ENCODE data around the gene LAMA2.

Gene LAMA2

DNA sequence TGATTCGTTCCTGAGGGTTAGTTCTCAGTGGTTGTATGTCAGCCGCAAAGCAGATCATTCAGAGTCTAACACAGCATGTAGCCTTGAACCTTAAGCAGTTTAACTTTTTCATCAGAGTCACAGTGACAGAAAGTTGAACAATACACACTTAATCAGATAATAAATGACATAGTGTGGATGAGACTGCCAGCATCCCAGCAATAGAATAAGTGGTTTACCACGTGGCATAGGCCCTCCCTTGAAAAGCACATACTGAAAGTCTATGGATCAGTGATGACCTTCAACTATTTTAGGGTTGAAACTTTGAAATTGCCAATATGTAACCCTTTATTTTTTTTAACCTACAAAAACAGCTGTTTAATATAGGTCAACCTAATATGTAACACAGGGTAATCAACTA, 561.7 kb downstream of the LAMA2 start:
- H3K36me3 ChIP-seq (ENCODE audit: control insufficient read depth, insufficient read depth, low read length) = no peaks in the 10 kb centered on the region
- no peaks in the 10 kb centered on the region for H3K27me3 ChIP-seq (ENCODE audit: control insufficient read depth, insufficient read depth, low read length)
- no peaks in the 10 kb centered on the region for H3K9me3 ChIP-seq (ENCODE audit: control insufficient read depth, low read length)
- no peaks in the 10 kb centered on the region for H3K4me1 ChIP-seq (ENCODE audit: control insufficient read depth, insufficient read depth, low read length)
- H3K4me3 ChIP-seq (ENCODE audit: low read length) = no peak overlapping the region
- H3K9ac ChIP-seq (ENCODE audit: low read length) = no peak overlapping the region

DNA sequence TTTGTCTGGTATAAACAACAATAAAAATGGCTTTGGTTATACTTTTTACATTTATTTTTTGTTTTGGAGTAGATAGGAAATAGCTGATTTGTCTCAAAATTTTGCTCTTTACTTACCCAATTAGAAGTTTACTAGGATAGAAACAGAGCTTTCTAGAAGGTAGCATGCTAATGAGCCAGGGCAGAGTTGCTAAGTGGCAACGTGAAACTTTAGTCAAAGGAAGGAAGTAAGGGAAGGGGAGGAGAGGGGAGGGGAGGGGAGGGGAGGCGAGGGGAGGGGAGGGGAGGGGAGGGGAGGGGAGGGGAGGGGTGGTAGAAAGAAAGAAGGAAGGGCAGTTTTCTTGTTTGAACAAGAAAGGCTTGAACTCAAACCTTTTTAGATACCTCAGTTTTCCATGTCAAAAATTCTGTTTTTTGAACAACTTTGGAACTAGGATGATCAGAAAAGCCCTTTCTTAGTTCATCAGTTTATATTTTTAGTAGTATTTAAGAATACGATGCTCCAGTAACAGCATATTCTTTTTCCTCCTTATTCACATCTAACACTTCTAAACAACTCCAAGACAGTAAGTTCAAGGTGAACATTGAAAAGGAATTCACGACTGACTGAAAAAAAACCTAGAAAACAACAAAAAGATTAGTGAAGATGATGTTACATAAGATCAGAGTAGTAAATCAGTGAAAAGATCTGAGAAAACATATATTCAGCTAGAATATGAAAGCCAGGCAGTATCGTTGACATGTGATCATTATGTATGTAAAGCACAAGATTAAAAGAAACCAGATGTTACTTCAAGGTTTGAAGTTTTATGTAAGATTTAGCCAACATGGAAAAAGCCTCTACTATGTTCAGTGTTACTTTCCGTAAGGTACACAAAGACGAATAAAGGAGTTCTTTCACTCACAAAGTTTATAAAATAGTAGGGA, 563.6 kb downstream of the LAMA2 start:
- H3K27me3 ChIP-seq (ENCODE audit: control insufficient read depth, insufficient read depth, low read length) = no peaks in the 10 kb centered on the region
- no peak overlapping the region for H3K9ac ChIP-seq (ENCODE audit: low read length)
- H3K4me3 ChIP-seq (ENCODE audit: low read length) = no peak overlapping the region
- H3K36me3 ChIP-seq (ENCODE audit: control insufficient read depth, insufficient read depth, low read length) = no peaks in the 10 kb centered on the region
- no peaks in the 10 kb centered on the region for H3K9me3 ChIP-seq (ENCODE audit: control insufficient read depth, low read length)
- no peaks in the 10 kb centered on the region for H3K4me1 ChIP-seq (ENCODE audit: control insufficient read depth, insufficient read depth, low read length)

DNA sequence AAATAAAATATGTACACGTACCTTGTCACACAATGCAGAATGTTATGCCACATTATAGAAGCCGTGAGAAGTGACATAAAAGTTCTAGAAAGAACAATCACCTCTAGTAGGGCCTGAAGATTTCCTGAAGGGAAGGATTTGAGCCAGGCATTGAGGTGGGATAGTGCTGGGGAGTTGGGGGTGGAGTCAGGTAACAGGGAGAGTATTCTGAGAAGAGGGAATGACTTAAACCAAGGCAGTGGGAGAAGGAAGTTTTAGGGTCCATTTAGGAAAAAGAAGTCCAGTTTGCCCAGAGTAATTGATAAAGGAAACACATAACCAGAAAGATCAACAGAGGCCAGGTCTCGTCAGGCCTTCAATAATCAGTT, 564.2 kb downstream of the LAMA2 start:
- Histone ChIP-seq H3K9ac (ENCODE audit: low read length) (no peak overlapping the region), H3K36me3 (ENCODE audit: control insufficient read depth, insufficient read depth, low read length) (no peaks in the 10 kb centered on the region), H3K4me1 (ENCODE audit: control insufficient read depth, insufficient read depth, low read length) (no peaks in the 10 kb centered on the region), H3K4me3 (ENCODE audit: low read length) (no peak overlapping the region), H3K9me3 (ENCODE audit: control insufficient read depth, low read length) (no peaks in the 10 kb centered on the region), H3K27me3 (ENCODE audit: control insufficient read depth, insufficient read depth, low read length) (no peaks in the 10 kb centered on the region)

DNA sequence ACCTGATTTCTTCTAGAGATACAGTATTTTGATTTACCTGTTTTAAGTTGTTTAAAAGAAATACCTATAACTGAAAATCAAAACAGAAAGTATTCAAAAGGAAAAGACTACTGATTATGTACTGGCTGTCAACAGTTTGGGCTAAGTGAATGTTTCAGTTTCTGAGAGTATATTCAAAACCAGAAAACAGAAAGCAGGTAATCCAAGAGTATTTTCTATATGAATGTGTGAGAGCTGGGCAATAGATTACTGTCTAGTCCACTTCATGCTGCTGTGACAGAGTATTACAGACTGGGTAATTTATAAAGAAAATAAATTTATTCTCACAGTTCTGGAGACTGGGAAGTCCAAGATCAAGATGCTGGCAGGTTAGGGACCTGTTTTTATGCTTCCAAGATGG, 566.0 kb downstream of the LAMA2 start:
- H3K4me3 ChIP-seq (ENCODE audit: low read length) = no peak overlapping the region
- no peaks in the 10 kb centered on the region for H3K36me3 ChIP-seq (ENCODE audit: control insufficient read depth, insufficient read depth, low read length)
- H3K27me3 ChIP-seq (ENCODE audit: control insufficient read depth, insufficient read depth, low read length) = no peaks in the 10 kb centered on the region
- no peak overlapping the region for H3K9ac ChIP-seq (ENCODE audit: low read length)
- H3K4me1 ChIP-seq (ENCODE audit: control insufficient read depth, insufficient read depth, low read length) = no peaks in the 10 kb centered on the region
- no peaks in the 10 kb centered on the region for H3K9me3 ChIP-seq (ENCODE audit: control insufficient read depth, low read length)

DNA sequence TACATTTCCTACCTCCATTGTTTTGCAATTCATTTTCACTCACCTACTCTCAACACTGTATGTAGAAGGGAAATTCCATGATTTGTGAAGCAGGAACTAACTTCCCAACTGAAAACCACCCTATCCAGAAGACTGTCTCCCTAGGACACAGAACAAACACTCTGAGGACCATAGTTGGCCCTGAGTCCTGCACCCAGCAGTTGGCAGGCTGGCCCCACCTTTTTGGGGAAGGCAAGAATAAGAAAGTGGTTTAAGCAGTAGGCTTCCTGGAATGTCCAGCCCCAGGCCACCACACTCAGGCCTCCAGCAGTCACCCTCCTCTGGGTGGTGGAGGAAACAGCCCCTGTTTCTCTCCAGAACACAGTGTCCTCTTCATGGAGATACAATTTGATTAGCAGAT, 568.2 kb downstream of the LAMA2 start:
- H3K9me3 ChIP-seq (ENCODE audit: control insufficient read depth, low read length) = no peaks in the 10 kb centered on the region
- H3K36me3 ChIP-seq (ENCODE audit: control insufficient read depth, insufficient read depth, low read length) = no peaks in the 10 kb centered on the region
- H3K4me1 ChIP-seq (ENCODE audit: control insufficient read depth, insufficient read depth, low read length) = no peaks in the 10 kb centered on the region
- H3K9ac ChIP-seq (ENCODE audit: low read length) = no peak overlapping the region
- no peaks in the 10 kb centered on the region for H3K27me3 ChIP-seq (ENCODE audit: control insufficient read depth, insufficient read depth, low read length)
- no peak overlapping the region for H3K4me3 ChIP-seq (ENCODE audit: low read length)

DNA sequence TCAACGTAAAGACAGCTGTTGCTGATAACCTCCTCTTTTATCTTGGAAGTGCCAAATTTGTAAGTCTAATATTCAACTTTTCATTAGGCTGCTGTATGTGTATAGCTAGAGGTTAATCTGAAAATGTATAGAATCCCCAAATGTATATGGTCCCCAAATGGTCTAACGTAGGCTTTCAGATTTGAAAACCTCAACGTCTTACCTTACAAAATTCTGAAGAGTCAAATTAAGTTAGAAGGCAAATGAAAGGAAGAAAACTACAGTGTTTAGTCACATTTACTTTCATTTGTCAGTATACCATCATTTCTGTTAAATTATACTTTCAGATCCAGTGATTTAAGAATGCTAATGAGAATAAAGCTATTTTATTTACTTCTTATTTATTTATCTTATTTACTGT, 570.1 kb downstream of the LAMA2 start:
- Histone ChIP-seq H3K9me3 (ENCODE audit: control insufficient read depth, low read length) (no peaks in the 10 kb centered on the region), H3K4me1 (ENCODE audit: control insufficient read depth, insufficient read depth, low read length) (no peaks in the 10 kb centered on the region), H3K27me3 (ENCODE audit: control insufficient read depth, insufficient read depth, low read length) (no peaks in the 10 kb centered on the region), H3K36me3 (ENCODE audit: control insufficient read depth, insufficient read depth, low read length) (no peaks in the 10 kb centered on the region), H3K4me3 (ENCODE audit: low read length) (no peak overlapping the region), H3K9ac (ENCODE audit: low read length) (no peak overlapping the region)

- Histone ChIP-seq H3K9me3 (ENCODE audit: control insufficient read depth, low read length) (no peaks in the 10 kb centered on the region), H3K4me1 (ENCODE audit: control insufficient read depth, insufficient read depth, low read length) (no peaks in the 10 kb centered on the region), H3K27me3 (ENCODE audit: control insufficient read depth, insufficient read depth, low read length) (no peaks in the 10 kb centered on the region), H3K9ac (ENCODE audit: low read length) (no peak overlapping the region), H3K4me3 (ENCODE audit: low read length) (no peak overlapping the region), H3K36me3 (ENCODE audit: control insufficient read depth, insufficient read depth, low read length) (no peaks in the 10 kb centered on the region)
Observed at GRCh38 chr6:129454488-129454887, 571.5 kb downstream of the LAMA2 start.

DNA sequence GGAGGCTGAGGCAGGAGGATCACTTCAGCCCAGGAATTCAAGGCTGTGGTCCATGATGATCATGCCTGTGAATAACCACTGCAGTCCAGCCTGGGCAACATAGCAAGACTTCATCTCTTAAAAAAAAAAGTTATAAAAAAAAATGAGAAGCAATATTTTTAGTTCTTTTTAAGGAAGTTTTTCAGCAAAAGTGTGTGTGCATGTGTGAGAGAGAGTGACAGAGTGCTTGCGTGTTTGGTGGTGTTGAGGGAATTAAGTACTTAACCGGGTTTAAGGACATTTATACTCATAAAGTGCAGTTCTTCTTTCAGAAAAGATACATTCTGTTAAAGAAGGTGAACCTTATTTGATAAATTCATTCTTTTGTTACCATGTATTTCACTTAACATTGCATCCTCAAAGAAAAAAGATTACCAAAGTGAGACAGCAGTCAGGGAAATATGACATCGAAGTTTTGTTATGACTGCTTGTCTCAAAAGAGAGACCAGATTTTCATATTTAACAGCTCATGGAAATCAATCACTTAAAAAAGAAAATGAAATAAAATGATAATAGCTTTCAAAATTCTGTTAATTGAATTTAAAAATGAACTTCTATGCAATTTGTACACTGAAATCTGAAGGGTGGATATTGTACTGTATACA, 572.3 kb downstream of the LAMA2 start:
- Histone ChIP-seq H3K4me1 (ENCODE audit: control insufficient read depth, insufficient read depth, low read length) (no peaks in the 10 kb centered on the region), H3K36me3 (ENCODE audit: control insufficient read depth, insufficient read depth, low read length) (no peaks in the 10 kb centered on the region), H3K4me3 (ENCODE audit: low read length) (no peak overlapping the region)

GRCh38 chr6:129460221-129460620, 577.3 kb downstream of the LAMA2 start:
- Histone ChIP-seq H3K9me3 (ENCODE audit: control insufficient read depth, low read length) (no peaks in the 10 kb centered on the region), H3K9ac (ENCODE audit: low read length) (no peak overlapping the region), H3K4me3 (ENCODE audit: low read length) (no peak overlapping the region), H3K36me3 (ENCODE audit: control insufficient read depth, insufficient read depth, low read length) (no peaks in the 10 kb centered on the region), H3K4me1 (ENCODE audit: control insufficient read depth, insufficient read depth, low read length) (no peaks in the 10 kb centered on the region), H3K27me3 (ENCODE audit: control insufficient read depth, insufficient read depth, low read length) (no peaks in the 10 kb centered on the region)

More for the DNA sequence above, 572.3 kb downstream of the LAMA2 start:
- Histone ChIP-seq H3K9ac (ENCODE audit: low read length) (no peak overlapping the region), H3K27me3 (ENCODE audit: control insufficient read depth, insufficient read depth, low read length) (no peaks in the 10 kb centered on the region), H3K9me3 (ENCODE audit: control insufficient read depth, low read length) (no peaks in the 10 kb centered on the region)

GRCh38 chr6:129469070-129469662, 586.2 kb downstream of the LAMA2 start:
- Histone ChIP-seq H3K4me3 (ENCODE audit: low read length) (no peak overlapping the region), H3K4me1 (ENCODE audit: control insufficient read depth, insufficient read depth, low read length) (no peaks in the 10 kb centered on the region), H3K9ac (ENCODE audit: low read length) (no peak overlapping the region), H3K27me3 (ENCODE audit: control insufficient read depth, insufficient read depth, low read length) (no peaks in the 10 kb centered on the region), H3K36me3 (ENCODE audit: control insufficient read depth, insufficient read depth, low read length) (no peaks in the 10 kb centered on the region), H3K9me3 (ENCODE audit: control insufficient read depth, low read length) (no peaks in the 10 kb centered on the region)

DNA sequence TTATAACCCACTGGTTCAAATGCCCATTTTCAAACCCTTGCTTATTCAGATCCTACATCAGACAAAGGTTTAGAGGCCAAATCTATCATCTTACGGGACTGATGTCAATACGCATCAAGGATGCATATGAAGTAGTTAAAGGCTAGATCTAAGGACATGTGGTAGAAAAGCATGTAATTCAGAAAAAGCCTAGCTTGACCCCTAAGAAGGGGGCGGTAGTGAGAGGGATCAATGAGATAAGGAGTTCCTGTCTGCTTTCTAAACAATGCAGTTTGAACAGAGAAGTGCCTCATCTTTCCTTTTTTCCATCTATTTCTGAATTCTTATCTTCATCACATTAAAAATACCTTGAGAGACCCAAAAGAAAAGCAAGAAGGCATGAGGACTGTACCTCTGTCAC, 589.3 kb downstream of the LAMA2 start:
- H3K9me3 ChIP-seq (ENCODE audit: control insufficient read depth, low read length) = no peaks in the 10 kb centered on the region
- no peak overlapping the region for H3K9ac ChIP-seq (ENCODE audit: low read length)
- H3K4me3 ChIP-seq (ENCODE audit: low read length) = no peak overlapping the region
- H3K4me1 ChIP-seq (ENCODE audit: control insufficient read depth, insufficient read depth, low read length) = peaks cover 8% of the 10 kb centered on the region
- H3K27me3 ChIP-seq (ENCODE audit: control insufficient read depth, insufficient read depth, low read length) = no peaks in the 10 kb centered on the region
- H3K36me3 ChIP-seq (ENCODE audit: control insufficient read depth, insufficient read depth, low read length) = no peaks in the 10 kb centered on the region

DNA sequence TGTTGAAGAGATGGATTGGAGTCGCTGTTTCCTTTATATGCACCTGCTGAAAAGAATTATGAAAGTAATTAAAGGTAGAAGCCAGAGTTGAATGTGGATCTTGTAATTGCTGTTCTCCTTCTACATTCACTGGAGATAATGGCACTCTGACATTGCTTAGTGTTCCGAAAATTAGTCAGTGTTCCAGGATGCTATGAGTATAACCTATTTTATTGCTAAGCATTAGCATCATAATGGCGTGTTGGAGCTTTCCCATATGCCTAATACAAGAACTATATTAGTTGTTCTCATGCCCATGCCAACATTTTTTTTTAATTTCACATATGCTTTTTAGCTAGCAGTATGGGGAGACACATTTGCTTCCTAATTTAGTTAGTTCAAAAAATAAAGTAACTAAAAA, 590.6 kb downstream of the LAMA2 start:
- Histone ChIP-seq H3K9me3 (ENCODE audit: control insufficient read depth, low read length) (no peaks in the 10 kb centered on the region), H3K4me3 (ENCODE audit: low read length) (no peak overlapping the region), H3K36me3 (ENCODE audit: control insufficient read depth, insufficient read depth, low read length) (no peaks in the 10 kb centered on the region), H3K4me1 (ENCODE audit: control insufficient read depth, insufficient read depth, low read length) (peaks cover 8% of the 10 kb centered on the region), H3K27me3 (ENCODE audit: control insufficient read depth, insufficient read depth, low read length) (no peaks in the 10 kb centered on the region), H3K9ac (ENCODE audit: low read length) (no peak overlapping the region)
